Stimulated activated CD8-positive, alpha-beta memory T cell treated with anti-CD3 and anti-CD28 coated beads, Interleukin-12 subunit alpha, Interleukin-12 subunit beta, amount 100 ng/mL, for 1 hour (primary cell): ENCODE measurements around the gene NCL.
"Not testable (repeated sequence)": the region's sequence is repeated elsewhere in the genome, so short reads cannot be mapped to it uniquely, and the experiment has no call there.

Source experiments
- DNase-seq: peaks from one replicate; pipeline ENCODE4 v3.0.0-alpha.2; 2020; ENCODE audit warnings: low read depth

Gene NCL

GRCh38 chr2:231405601-231406367 lies 58.5 kb downstream of the NCL start:
- DNase-seq: not testable (repeated sequence)

GRCh38 chr2:231404183-231404578 lies 60.1 kb downstream of the NCL start:
- not testable (repeated sequence) for DNase-seq
